Activated CD4-positive, alpha-beta memory T cell treated with anti-CD3 and anti-CD28 coated beads, Interleukin-2, amount 10 ng/mL, durations not matched to agents 7 days and 5 days (primary cell): ENCODE results near the gene HSPA1B. TPM values are rescaled to one million over a fixed set of nuclear protein-coding genes. Genes with fewer than 3 reads are reported as not detected.

ENCODE experiments used
- CTCF ChIA-PET: fragments of 350-600 bp; sonication (Branson Sonifier 250); formaldehyde crosslinking; loops from one replicate; lab custom pipeline; 2021; ENCODE audit warnings: antibody characterized with exemption, inconsistent platforms; lab: Charles Lee
- POLR2A ChIA-PET: fragments of 350-600 bp; sonication (Branson Sonifier 250); formaldehyde crosslinking; loops from one replicate; lab custom pipeline; 2021; ENCODE audit warnings: antibody characterized with exemption; lab: Charles Lee
- DNase-seq: peaks from one replicate; pipeline ENCODE4 v3.0.0-alpha.2; 2020
- H3K27ac Mint-ChIP-seq: one replicate; pipeline ENCODE4 v1.8.0; 2021; ENCODE audit warnings: mild to moderate bottlenecking, mixed read lengths
- H3K27me3 Mint-ChIP-seq: one replicate; pipeline ENCODE4 v1.8.0; 2021; ENCODE audit warnings: mixed read lengths
- H3K36me3 Mint-ChIP-seq: one replicate; pipeline ENCODE4 v1.8.0; 2021; ENCODE audit warnings: low read depth, mixed read lengths
- H3K4me1 Mint-ChIP-seq: one replicate; pipeline ENCODE4 v1.8.0; 2021; ENCODE audit warnings: mixed read lengths
- H3K4me3 Mint-ChIP-seq: one replicate; pipeline ENCODE4 v1.8.0; 2021; ENCODE audit warnings: mild to moderate bottlenecking, mixed read lengths
- H3K9me3 Mint-ChIP-seq: one replicate; pipeline ENCODE4 v1.8.0; 2021; ENCODE audit warnings: mixed read lengths
- total RNA-seq, 2 experiments: library from RNA; stranded (reverse); gene quantifications; one replicate each; pipeline ENCODE4 v1.2.3, GENCODE V29; 2021

HSPA1B gene
- 10 to 100 TPM; 60.6 to 62.6 TPM for total RNA-seq

GRCh38 chr6:31827286-31828079 is at the start of gene HSPA1B:
Gene HSPA1B, plus strand, starts transcription at chr6:31827738. Its CDS starts 213 bp downstream, at chr6:31827951.
- Mint-ChIP-seq H3K27me3 (no peaks in the 10 kb centered on the region), H3K4me1 (peaks cover 54% of the 10 kb centered on the region), H3K4me3 (peak within 1 kb of the TSS; percentile 86), H3K27ac (peak within 1 kb of the TSS; percentile 96), H3K36me3 (peaks cover 20% of the 10 kb centered on the region), H3K9me3 (no peaks in the 10 kb centered on the region)
- ChIA-PET POLR2A (interaction anchor here (0.9 to 3.4 kb wide), 24 partner anchors 9 to 1144 kb away, joined by 3 to 70 read pairs (median 6); partner anchors contain the start of genes ABHD16A, BAG6, C6orf47 and CLIC1), CTCF (interaction anchor here (0.6 to 2.1 kb wide), 17 partner anchors 8 to 286 kb away, joined by 3 to 15 read pairs (median 5); partner anchors contain the start of genes DDAH2, DDX39B, GPANK1 and HSPA1A)
- DNase-seq: peak; percentile 97

GRCh38 chr6:31778193-31778592 is 49.3 kb upstream of the HSPA1B start:
- Mint-ChIP-seq H3K4me3 (no peak overlapping the region), H3K27me3 (no peaks in the 10 kb centered on the region), H3K36me3 (peaks cover 28% of the 10 kb centered on the region), H3K4me1 (peaks cover 35% of the 10 kb centered on the region), H3K27ac (peak overlapping the region; percentile 84), H3K9me3 (no peaks in the 10 kb centered on the region)
- CTCF ChIA-PET: interaction anchor here (1.2 to 1.4 kb wide), 2 partner anchors 9 to 12 kb away, joined by 5 to 9 read pairs; no protein-coding TSS in a partner anchor
- POLR2A ChIA-PET: interaction anchor here (0.9 to 3.2 kb wide), 10 partner anchors 11 to 284 kb away, joined by 3 to 14 read pairs (median 8); partner anchors contain the start of genes DDAH2, GPANK1, HSPA1B and MSH5
- DNase-seq: no peak

- POLR2A ChIA-PET: interaction anchor here (1.5 to 3.2 kb wide), 7 partner anchors 9 to 87 kb away, joined by 4 to 14 read pairs (median 7); partner anchors contain the start of genes DDAH2, HSPA1B and VARS1
- Mint-ChIP-seq H3K4me1 (peaks cover 32% of the 10 kb centered on the region), H3K27ac (no peak overlapping the region), H3K4me3 (no peak overlapping the region), H3K27me3 (no peaks in the 10 kb centered on the region), H3K9me3 (no peaks in the 10 kb centered on the region), H3K36me3 (peaks cover 33% of the 10 kb centered on the region)
- CTCF ChIA-PET: interaction anchor here (1.4 to 1.7 kb wide), 2 partner anchors 9 to 12 kb away, joined by 3 to 6 read pairs; no protein-coding TSS in a partner anchor
- no peak for DNase-seq
Observed at GRCh38 chr6:31778999-31779885, 48.3 kb upstream of the HSPA1B start.

GRCh38 chr6:31779908-31780307 is 47.6 kb upstream of the HSPA1B start:
- Mint-ChIP-seq H3K27ac (no peak overlapping the region), H3K4me3 (no peak overlapping the region), H3K27me3 (no peaks in the 10 kb centered on the region), H3K4me1 (peaks cover 31% of the 10 kb centered on the region), H3K9me3 (no peaks in the 10 kb centered on the region), H3K36me3 (peaks cover 39% of the 10 kb centered on the region)
- ChIA-PET CTCF (interaction anchor here (1.4 to 1.7 kb wide), 2 partner anchors 10 to 11 kb away, joined by 3 to 6 read pairs; no protein-coding TSS in a partner anchor), POLR2A (interaction anchor here (1.5 to 3.2 kb wide), 3 partner anchors 10 to 16 kb away, joined by 4 to 14 read pairs (median 7); partner anchors contain the start of gene VARS1)
- no peak for DNase-seq

GRCh38 chr6:31780507-31781243 is 46.9 kb upstream of the HSPA1B start:
- Mint-ChIP-seq H3K4me1 (peaks cover 23% of the 10 kb centered on the region), H3K4me3 (no peak overlapping the region), H3K9me3 (no peaks in the 10 kb centered on the region), H3K36me3 (peaks cover 37% of the 10 kb centered on the region), H3K27ac (no peak overlapping the region), H3K27me3 (no peaks in the 10 kb centered on the region)
- ChIA-PET CTCF (interaction anchor here (1.4 to 1.7 kb wide), 2 partner anchors 10 to 11 kb away, joined by 3 to 6 read pairs; no protein-coding TSS in a partner anchor), POLR2A (interaction anchor here (2.4 kb wide), 1 partner anchor 10 kb away, joined by 7 read pairs; no protein-coding TSS in a partner anchor)
- no peak for DNase-seq

- peaks cover 40% of the 10 kb centered on the region for H3K36me3 Mint-ChIP-seq
- H3K9me3 Mint-ChIP-seq: no peaks in the 10 kb centered on the region
- ChIA-PET POLR2A (interaction anchor here (2.4 kb wide), 1 partner anchor 9 kb away, joined by 7 read pairs; no protein-coding TSS in a partner anchor), CTCF (interaction anchor here (0.8 kb wide), 1 partner anchor 17 kb away, joined by 3 read pairs; no protein-coding TSS in a partner anchor)
- H3K4me3 Mint-ChIP-seq: no peak overlapping the region
- H3K4me1 Mint-ChIP-seq: peaks cover 15% of the 10 kb centered on the region
- H3K27me3 Mint-ChIP-seq: no peaks in the 10 kb centered on the region
- no peak overlapping the region for H3K27ac Mint-ChIP-seq
- no peak for DNase-seq
Observed at GRCh38 chr6:31781244-31782125, 46.1 kb upstream of the HSPA1B start.

GRCh38 chr6:31782126-31782855 is 45.2 kb upstream of the HSPA1B start:
- DNase-seq: no peak
- ChIA-PET CTCF (interaction anchor here (0.8 kb wide), 1 partner anchor 16 kb away, joined by 3 read pairs; no protein-coding TSS in a partner anchor), POLR2A (no interaction called here)
- Mint-ChIP-seq H3K9me3 (no peaks in the 10 kb centered on the region), H3K4me3 (no peak overlapping the region), H3K27me3 (no peaks in the 10 kb centered on the region), H3K4me1 (peaks cover 7% of the 10 kb centered on the region), H3K27ac (no peak overlapping the region), H3K36me3 (peaks cover 40% of the 10 kb centered on the region)

GRCh38 chr6:31784098-31784925 is 43.2 kb upstream of the HSPA1B start:
- H3K9me3 Mint-ChIP-seq: no peaks in the 10 kb centered on the region
- peak overlapping the region; percentile 30 for H3K27ac Mint-ChIP-seq
- peaks cover 4% of the 10 kb centered on the region for H3K4me1 Mint-ChIP-seq

GRCh38 chr6:31785475-31785874 is 42.1 kb upstream of the HSPA1B start:
- no peak for DNase-seq
- Mint-ChIP-seq H3K4me1 (peaks cover 8% of the 10 kb centered on the region), H3K4me3 (no peak overlapping the region), H3K36me3 (peaks cover 36% of the 10 kb centered on the region), H3K9me3 (no peaks in the 10 kb centered on the region), H3K27ac (no peak overlapping the region), H3K27me3 (no peaks in the 10 kb centered on the region)
- ChIA-PET POLR2A (interaction anchor here (0.7 to 2.9 kb wide), 5 partner anchors 8 to 22 kb away, joined by 3 to 12 read pairs (median 4); partner anchors contain the start of genes LSM2 and VWA7), CTCF (interaction anchor here (0.8 to 1.0 kb wide), 2 partner anchors 13 to 16 kb away, joined by 3 read pairs; no protein-coding TSS in a partner anchor)

More at GRCh38 chr6:31784098-31784925, 43.2 kb upstream of the HSPA1B start:
- DNase-seq: no peak
- Mint-ChIP-seq H3K4me3 (no peak overlapping the region), H3K36me3 (peaks cover 39% of the 10 kb centered on the region), H3K27me3 (no peaks in the 10 kb centered on the region)
- ChIA-PET CTCF (interaction anchor here (0.8 to 1.2 kb wide), 4 partner anchors 11 to 15 kb away, joined by 3 to 5 read pairs (median 4); partner anchors contain the start of gene VARS1), POLR2A (interaction anchor here (1.0 to 2.9 kb wide), 4 partner anchors 10 to 44 kb away, joined by 3 to 12 read pairs (median 4); partner anchors contain the start of genes LSM2 and MSH5)
